HG02938 (cell line): Measurements from ENCODE around the gene USP47.
A peak's percentile ranks its signal among the peaks of the same experiment; 100 is the strongest.

ENCODE experiments used
- ATAC-seq: cut with Tn5 transposase; IDR thresholded peaks from one replicate; pipeline ENCODE4 v1.9.1; 2021; ENCODE audit warnings: mild to moderate bottlenecking, moderate library complexity; ENCODE audit not compliant: unreplicated experiment

The USP47 gene

GRCh38 chr11:11841723-11842420 lies at the start of gene USP47:
USP47 (plus strand) TSS chr11:11841972; CDS start chr11:11842186, 214 bp downstream.
- ATAC-seq: peak; percentile 69

DNA sequence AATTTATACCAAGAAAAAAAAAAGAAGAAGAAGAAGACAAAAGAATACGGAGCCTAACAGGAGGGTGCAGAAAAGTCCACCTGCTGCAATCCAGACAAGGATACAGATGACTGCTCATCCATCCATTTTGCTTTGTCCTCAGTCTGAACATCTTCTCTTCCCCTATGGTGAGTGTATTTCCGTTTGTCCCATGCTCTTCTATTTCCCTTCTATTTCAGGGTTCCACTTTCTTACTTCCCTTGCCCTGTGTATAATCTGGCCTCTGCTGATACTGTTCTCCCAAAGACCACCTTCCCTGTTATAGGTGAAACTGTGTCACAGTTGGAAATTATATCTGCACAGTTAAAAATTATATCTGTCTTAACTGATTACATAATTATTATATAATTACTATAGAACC lies 48.7 kb upstream of the USP47 start:
- no peak for ATAC-seq

GRCh38 chr11:11798586-11799438 lies 43.0 kb upstream of the USP47 start:
- ATAC-seq: peak; percentile 73

DNA sequence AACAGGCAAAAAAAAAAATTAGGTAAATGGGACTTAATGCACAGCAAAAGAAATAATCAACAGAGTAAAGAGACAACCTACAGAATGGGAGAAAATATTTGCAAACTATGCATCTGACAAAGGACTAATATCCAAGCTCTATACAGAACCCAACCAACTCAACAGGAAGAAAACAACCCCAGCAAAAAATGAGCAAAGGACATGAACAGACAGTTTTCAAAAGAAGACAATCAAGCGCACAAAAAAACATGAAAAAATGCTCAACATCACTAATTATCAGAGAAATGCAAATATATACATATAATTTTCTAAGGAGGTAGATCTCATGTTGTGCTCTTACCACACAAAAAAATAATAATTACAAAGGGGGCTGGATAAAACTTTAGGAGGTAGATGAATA lies 36.5 kb upstream of the USP47 start:
- no peak for ATAC-seq

DNA sequence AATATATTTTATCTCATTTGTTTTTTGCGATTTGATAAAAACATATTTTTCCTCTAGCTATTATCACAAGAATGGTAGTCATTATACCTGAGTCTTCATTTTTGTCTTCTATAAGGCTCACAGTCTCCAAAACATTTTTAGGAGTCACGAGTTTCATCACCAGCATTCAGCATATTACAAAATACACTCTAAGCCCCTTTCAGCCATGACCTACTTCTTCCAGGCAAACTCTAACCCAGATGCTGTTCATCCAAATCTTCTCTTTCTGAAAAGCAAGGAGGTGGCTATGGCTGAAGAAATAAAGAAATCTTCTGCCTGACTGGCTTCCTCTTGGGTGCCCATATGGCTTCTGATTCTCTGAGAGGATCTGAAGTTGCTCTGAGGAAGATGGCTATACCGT lies 35.7 kb upstream of the USP47 start:
- ATAC-seq: no peak

DNA sequence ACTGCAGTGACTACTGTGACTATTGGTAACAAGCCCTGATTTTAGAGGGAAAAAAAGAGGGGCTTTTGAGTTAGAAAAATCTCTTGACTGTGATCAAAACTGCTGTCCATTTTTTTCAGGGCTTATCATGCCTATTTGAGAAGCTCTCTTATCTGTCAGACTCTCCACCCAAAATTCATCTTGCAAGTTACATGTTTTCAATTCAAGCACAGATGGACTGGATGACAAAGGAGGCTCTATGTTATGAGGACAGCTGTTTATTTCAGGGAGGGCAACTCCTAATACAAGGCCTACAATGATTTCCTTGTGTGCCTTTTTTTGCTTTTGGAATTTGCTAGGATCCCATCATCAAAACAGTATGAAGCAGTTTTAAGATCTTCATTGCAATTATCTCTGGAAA lies 35.2 kb upstream of the USP47 start:
- ATAC-seq: no peak

GRCh38 chr11:11807811-11808782 lies 33.7 kb upstream of the USP47 start:
- no peak for ATAC-seq

DNA sequence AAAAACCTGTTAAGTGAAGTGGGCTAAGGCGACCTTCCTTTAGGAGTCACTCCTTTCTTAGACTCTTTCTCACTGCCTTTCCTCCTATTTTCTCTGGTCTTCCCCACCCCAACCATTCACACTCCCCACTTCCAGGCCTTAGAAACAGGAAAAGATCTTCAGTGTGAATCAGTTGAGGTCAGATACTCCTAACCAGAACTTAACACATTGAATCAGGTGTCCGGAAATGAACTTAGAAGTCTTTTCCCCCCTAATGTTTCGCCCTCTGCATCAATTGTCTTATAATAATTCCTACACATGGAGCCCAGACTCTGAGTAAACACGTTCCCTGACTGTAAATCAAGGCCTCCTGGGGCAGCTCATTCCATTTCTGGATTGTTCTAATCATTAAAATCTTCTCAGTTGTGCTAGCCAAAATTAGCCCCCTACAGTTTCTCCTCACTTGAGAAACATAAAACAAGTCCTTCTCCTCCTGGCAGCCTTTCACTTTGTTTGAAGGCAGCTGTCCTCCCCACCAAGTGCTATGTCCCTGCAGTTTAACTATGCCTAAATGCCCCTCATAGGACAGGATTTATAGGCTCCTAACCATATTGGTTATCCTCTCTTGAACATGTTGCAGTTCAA lies 32.7 kb upstream of the USP47 start:
- ATAC-seq: no peak

DNA sequence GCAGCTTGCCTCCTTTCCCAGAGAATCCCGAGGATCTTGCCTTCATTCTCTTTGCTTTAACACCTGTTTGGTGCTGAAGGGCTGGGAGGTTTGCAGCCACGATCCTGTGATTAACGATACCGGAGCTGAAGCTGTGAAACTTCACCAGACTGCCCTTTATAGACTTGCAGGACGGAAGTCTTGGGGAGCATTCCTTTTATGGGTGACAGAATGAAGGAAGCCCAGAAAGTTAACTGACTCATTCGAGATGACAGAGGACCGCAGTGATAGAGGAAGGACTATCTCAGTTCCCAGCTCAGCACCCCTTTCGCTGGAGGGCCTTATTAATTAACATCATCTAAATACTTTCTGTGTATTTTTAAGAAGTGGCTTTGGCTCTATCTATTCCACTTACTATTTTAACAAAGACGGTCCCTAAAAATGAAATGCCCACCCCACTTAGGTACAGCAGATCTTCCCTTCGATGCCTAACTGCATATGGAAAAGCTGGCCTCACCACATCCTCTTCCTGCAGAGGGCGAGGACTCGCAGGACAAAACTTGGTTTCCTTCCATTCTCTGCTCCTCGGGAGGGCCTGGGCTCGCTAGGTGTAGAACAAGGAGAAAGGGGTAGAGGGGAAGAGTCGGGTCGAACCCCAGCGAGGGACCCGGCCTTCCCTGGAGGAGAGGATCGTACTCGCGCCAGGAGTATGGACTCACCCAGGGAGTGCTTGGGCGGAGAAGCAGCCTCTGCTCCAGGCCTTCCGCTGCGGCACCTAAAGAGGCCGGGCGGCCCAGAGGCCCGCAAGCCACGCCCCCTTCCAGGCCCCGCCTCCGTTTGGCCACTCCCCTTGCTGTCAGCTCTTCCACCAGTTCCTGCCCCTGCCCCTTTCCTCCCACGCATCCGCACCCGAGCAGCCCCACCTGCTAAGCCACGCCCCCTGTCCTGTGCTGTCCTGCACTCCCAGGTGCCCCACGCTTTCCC lies 30.7 kb upstream of the USP47 start:
- no peak for ATAC-seq

GRCh38 chr11:11813288-11813962 lies 28.3 kb upstream of the USP47 start:
- ATAC-seq: no peak

GRCh38 chr11:11814614-11815452 lies 26.9 kb upstream of the USP47 start:
- no peak for ATAC-seq

- ATAC-seq: no peak
These were observed 25.1 kb upstream of the USP47 start for GRCh38 chr11:11816511-11817314.

DNA sequence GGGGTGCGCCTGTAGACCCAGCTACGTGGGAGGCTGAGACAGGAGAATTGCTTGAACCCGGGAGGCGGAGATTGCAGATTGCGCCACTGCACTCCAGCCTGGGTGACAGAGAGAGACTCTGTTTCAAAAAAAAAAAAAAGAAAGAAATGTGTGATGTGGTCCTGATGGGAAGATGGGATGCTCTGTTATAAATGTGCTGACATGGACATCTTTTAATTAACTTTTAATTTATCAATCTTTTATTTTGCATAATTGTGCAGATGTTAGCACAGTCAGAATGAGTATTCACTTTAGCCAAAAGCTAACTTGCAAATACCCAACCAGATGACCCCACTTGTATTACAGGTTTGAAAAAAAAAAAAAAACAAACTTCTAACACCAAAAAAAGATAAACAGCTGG lies 23.8 kb upstream of the USP47 start:
- ATAC-seq: no peak

DNA sequence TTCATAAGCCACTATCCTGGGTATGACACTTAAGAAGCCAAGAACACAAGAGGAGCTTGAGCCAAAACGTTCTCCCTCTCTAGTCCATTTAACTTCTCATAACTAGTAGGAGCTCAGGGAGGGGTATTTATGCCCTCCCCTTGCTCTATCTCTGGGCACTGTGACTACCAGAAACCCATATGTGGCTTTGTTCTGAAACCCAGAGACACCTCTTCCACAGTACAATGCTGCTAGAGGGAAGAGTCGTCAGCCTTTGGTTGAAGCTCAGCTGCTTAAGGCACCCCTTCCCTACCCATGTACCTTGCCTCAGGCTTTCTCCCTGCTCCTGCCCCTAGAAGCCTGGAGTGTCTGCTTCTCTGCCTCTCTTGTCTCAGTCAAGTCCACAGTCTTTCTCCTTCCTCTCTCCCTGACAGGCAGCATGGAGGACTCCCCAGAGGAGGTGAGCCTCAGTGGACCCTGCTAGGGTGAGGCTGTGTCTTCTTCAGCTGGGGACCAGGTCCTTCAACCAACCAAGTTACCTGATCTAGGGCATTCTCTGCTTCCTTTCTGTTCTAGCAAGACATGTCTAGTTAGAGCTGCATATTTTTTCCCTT lies 23.1 kb upstream of the USP47 start:
- ATAC-seq: no peak

GRCh38 chr11:11821899-11822298 lies 19.9 kb upstream of the USP47 start:
- no peak for ATAC-seq

DNA sequence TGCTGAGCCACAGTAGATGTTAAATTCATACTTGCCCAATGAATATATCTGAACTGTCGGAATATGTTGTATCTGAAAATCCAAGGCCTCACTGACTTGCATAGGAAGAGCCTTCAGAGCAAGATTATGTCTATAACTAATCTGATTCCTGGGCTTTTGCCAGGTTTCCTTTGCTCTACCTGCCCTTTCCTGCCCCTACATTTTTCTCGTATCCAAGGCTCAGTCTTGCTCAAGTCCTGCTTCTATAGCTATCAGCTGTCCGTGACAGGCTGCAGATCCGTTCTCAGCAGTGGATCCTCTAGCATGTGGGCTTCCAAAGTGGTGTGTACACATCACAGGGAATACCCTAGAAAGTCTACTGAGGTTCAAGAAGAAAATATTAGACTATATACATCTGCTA lies 18.8 kb upstream of the USP47 start:
- no peak for ATAC-seq

GRCh38 chr11:11826260-11826659 lies 15.5 kb upstream of the USP47 start:
- no peak for ATAC-seq
